Naive thymus-derived CD8-positive, alpha-beta T cell (primary cell): ENCODE data around the gene SYT11. TPM values are rescaled to one million over a fixed set of nuclear protein-coding genes. Genes with fewer than 3 reads are reported as not detected.

Source experiments
- ATAC-seq, 2 donors: fragments of 150-1000 bp; cut with Tn5 transposase in 1 of 2; sonication (Bioruptor Pico), chemical (Tn5 transposase) in 1 of 2; 1 replicate in 1 of 2; 2 replicates in 1 of 2; pipeline ENCODE4 v1.10.0; 2021; ENCODE audit warnings: mild to moderate bottlenecking in 2 of 2, moderate library complexity in 2 of 2
- POLR2A ChIA-PET: fragments of 350-600 bp; sonication (Branson Sonifier 250); formaldehyde crosslinking; loops from one replicate; lab custom pipeline; 2021; ENCODE audit warnings: antibody characterized with exemption; lab: Charles Lee
- DNase-seq, 10 donors: peaks; one replicate each; pipeline versions ENCODE4 v3.0.0 to v3.0.0-alpha.2; 2020 to 2022
- H3K27ac Mint-ChIP-seq, 10 donors: one replicate each; pipeline ENCODE4 v1.8.0; 2020 to 2022; ENCODE audit warnings: mild to moderate bottlenecking in 10 of 10, mixed read lengths in 10 of 10, moderate library complexity in 4 of 10, inconsistent platforms in 1 of 10
- H3K27me3 Mint-ChIP-seq, 5 donors: one replicate each; pipeline ENCODE4 v1.8.0; 2021 to 2022; ENCODE audit warnings: mixed read lengths in 5 of 5
- H3K36me3 Mint-ChIP-seq, 3 donors: one replicate each; pipeline ENCODE4 v1.8.0; 2020 to 2022; ENCODE audit warnings: mixed read lengths in 3 of 3, mild to moderate bottlenecking in 2 of 3, inconsistent platforms in 1 of 3
- H3K4me1 Mint-ChIP-seq, 4 donors: one replicate each; pipeline ENCODE4 v1.8.0; 2021 to 2022; ENCODE audit warnings: mixed read lengths in 4 of 4
- H3K4me3 Mint-ChIP-seq, 10 donors: one replicate each; pipeline ENCODE4 v1.8.0; 2020 to 2022; ENCODE audit warnings: mild to moderate bottlenecking in 10 of 10, mixed read lengths in 10 of 10, moderate library complexity in 6 of 10, inconsistent platforms in 1 of 10
- H3K9me3 Mint-ChIP-seq, 9 donors: one replicate each; pipeline ENCODE4 v1.8.0; 2020 to 2022; ENCODE audit warnings: mixed read lengths in 9 of 9, mild to moderate bottlenecking in 3 of 9, inconsistent platforms in 1 of 9, moderate library complexity in 1 of 9
- polyA plus RNA-seq, 3 donors: library from polyadenylated mRNA; unstranded; fragments of 300-500 nt; fragmentation: Illumina TruSeq; gene quantifications; one replicate each; pipeline ENCODE4 v1.2.3, GENCODE V29; 2021
- total RNA-seq, 8 experiments: library from RNA in 2 of 8; stranded (reverse) in 2 of 8; gene quantifications; one replicate each; pipeline ENCODE4 v1.2.3 and lab custom pipeline; 2021 to 2026

The SYT11 gene
- total and polyA plus RNA-seq, 5 experiments from 2014 or later, result 3.1 to 10.4 (median 4.1) TPM

- POLR2A ChIA-PET, result no interaction called here
- Mint-ChIP-seq H3K27me3 (peaks cover 0 to 3% (median 1%) of the 10 kb centered on the region in 5 donors), H3K27ac (no peak overlapping the region), H3K4me3 (no peak overlapping the region), H3K36me3 (no peaks in the 10 kb centered on the region), H3K4me1 (peaks cover 2 to 12% (median 11%) of the 10 kb centered on the region in 4 donors), H3K9me3 (no peaks in the 10 kb centered on the region)
- DNase-seq (no peak), ATAC-seq (no peak)
These were observed 5.0 kb downstream of the SYT11 start for GRCh38 chr1:155864393-155864792.

DNA sequence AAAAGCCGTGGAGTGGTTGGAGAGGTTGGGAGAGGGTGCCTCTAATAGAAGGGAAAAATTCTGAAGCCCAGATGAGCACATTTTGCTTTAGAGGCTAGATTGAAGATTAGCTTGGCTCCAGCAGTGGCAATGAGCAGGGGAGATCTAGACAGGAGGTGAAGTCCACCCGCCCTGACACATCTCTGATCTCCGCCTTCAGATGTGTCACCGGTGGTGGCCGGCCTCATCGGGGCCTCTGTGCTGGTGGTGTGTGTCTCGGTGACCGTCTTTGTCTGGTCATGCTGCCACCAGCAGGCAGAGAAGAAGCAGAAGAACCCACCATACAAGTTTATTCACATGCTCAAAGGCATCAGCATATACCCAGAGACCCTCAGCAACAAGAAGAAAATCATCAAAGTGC is 8.4 kb downstream of the SYT11 start:
- Mint-ChIP-seq H3K4me1 (no peaks in the 10 kb centered on the region), H3K27me3 (no peaks in the 10 kb centered on the region), H3K4me3 (no peak overlapping the region), H3K9me3 (no peaks in the 10 kb centered on the region), H3K36me3 (no peaks in the 10 kb centered on the region), H3K27ac (no peak overlapping the region)
- ATAC-seq (no peak), DNase-seq (no peak)
- POLR2A ChIA-PET, result no interaction called here

DNA sequence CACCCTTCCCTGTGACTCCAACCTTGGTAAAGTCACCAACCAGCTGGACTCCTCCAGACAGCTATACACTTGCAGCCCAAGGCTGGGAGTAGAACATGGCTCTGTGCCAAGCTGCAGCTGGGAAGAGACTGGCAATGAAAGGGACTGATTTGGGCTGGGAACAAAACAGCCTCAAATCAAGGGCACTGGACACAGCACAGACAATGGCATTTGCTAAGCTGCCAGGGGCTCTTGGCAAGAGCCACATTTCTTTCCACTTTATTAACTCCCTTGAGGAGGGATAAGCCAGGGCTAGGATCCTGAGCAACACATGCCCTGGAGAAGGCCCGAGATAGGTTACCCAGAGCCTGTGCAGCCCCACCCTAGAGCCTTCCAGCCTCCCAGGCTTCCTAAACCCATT is 12.0 kb downstream of the SYT11 start:
- no peak overlapping the region for H3K4me3 Mint-ChIP-seq
- no peaks in the 10 kb centered on the region for H3K9me3 Mint-ChIP-seq
- POLR2A ChIA-PET, result interaction anchor here (2.1 kb wide), 1 partner anchor 12 kb away, joined by 6 read pairs; the partner anchor contains the start of gene SYT11
- no peak for DNase-seq
- no peak overlapping the region for H3K27ac Mint-ChIP-seq
- no peaks in the 10 kb centered on the region for H3K27me3 Mint-ChIP-seq
- H3K4me1 Mint-ChIP-seq, result no peaks in the 10 kb centered on the region
- H3K36me3 Mint-ChIP-seq, result no peaks in the 10 kb centered on the region
- ATAC-seq, result no peak

DNA sequence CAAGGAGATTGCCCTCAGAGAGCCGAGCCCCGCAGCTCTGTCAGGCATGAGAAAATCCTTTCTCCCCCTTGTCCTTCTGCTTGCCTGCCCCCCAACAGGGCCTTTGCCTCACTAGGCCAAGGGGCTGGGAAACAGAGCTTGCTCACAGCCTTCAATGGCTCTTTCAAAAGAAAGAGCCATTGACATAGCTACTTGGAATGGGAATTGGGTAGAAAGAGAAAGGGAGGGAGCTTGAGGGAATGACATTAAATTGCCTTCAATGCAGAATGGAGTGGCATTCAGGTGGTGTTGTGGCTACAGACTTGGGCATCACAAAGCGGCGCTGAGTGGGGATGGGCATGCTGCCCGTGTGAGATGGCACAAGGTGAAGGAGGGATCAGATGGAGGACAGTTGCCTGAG is 13.2 kb downstream of the SYT11 start:
- ATAC-seq, result no peak
- Mint-ChIP-seq H3K27me3 (no peaks in the 10 kb centered on the region), H3K27ac (peak overlapping the region in 1 of 10 donors; percentile 64), H3K9me3 (no peaks in the 10 kb centered on the region), H3K36me3 (no peaks in the 10 kb centered on the region), H3K4me3 (no peak overlapping the region), H3K4me1 (no peaks in the 10 kb centered on the region)
- DNase-seq, result no peak
- POLR2A ChIA-PET, result interaction anchor here (2.1 kb wide), 1 partner anchor 13 kb away, joined by 6 read pairs; the partner anchor contains the start of gene SYT11

GRCh38 chr1:155873860-155874259 is 14.5 kb downstream of the SYT11 start:
- POLR2A ChIA-PET, result interaction anchor here (0.6 kb wide), 2 partner anchors 20 to 29 kb away, joined by 3 to 7 read pairs; no protein-coding TSS in a partner anchor
- Mint-ChIP-seq H3K9me3 (no peaks in the 10 kb centered on the region), H3K27ac (no peak overlapping the region), H3K36me3 (no peaks in the 10 kb centered on the region), H3K27me3 (no peaks in the 10 kb centered on the region), H3K4me1 (no peaks in the 10 kb centered on the region), H3K4me3 (no peak overlapping the region)
- no peak for ATAC-seq
- no peak for DNase-seq

- Mint-ChIP-seq H3K4me1 (peaks cover 0 to 2% (median 0%) of the 10 kb centered on the region in 4 donors), H3K4me3 (no peak overlapping the region), H3K27ac (peak overlapping the region in 1 of 10 donors; percentile 36), H3K9me3 (no peaks in the 10 kb centered on the region), H3K36me3 (no peaks in the 10 kb centered on the region), H3K27me3 (no peaks in the 10 kb centered on the region)
- ATAC-seq, result no peak
- POLR2A ChIA-PET, result no interaction called here
- DNase-seq, result no peak
These were observed 18.6 kb downstream of the SYT11 start for GRCh38 chr1:155877945-155878344.

DNA sequence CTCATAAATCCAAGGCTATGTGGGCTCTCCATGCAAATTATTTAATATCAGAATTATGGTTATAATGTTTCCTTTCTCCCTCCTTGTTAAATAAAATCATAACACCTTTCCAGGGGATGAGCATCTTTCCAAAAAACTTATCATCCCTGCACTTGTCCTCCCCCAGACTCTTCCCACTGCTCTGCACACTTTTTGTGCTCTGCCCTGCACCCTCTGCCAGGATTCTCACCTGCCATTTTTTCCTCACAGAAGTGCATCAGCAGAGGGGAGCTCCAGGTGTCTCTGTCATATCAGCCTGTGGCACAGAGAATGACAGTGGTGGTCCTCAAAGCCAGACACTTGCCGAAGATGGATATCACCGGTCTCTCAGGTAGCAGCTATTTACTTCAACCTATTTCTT is 20.9 kb downstream of the SYT11 start:
- Mint-ChIP-seq H3K27ac (no peak overlapping the region), H3K9me3 (no peaks in the 10 kb centered on the region), H3K27me3 (no peaks in the 10 kb centered on the region), H3K36me3 (no peaks in the 10 kb centered on the region), H3K4me1 (peaks cover 0 to 2% (median 0%) of the 10 kb centered on the region in 4 donors), H3K4me3 (no peak overlapping the region)
- POLR2A ChIA-PET, result interaction anchor here (0.6 kb wide), 1 partner anchor 51 kb away, joined by 7 read pairs; no protein-coding TSS in a partner anchor
- ATAC-seq, result no peak
- DNase-seq, result no peak

GRCh38 chr1:155880950-155881349 is 21.6 kb downstream of the SYT11 start:
- ATAC-seq, result no peak
- Mint-ChIP-seq H3K9me3 (no peaks in the 10 kb centered on the region), H3K4me1 (peaks cover 0 to 2% (median 0%) of the 10 kb centered on the region in 4 donors), H3K27me3 (no peaks in the 10 kb centered on the region), H3K36me3 (no peaks in the 10 kb centered on the region), H3K27ac (no peak overlapping the region), H3K4me3 (no peak overlapping the region)
- DNase-seq, result no peak
- POLR2A ChIA-PET, result interaction anchor here (0.6 kb wide), 1 partner anchor 50 kb away, joined by 7 read pairs; no protein-coding TSS in a partner anchor

- DNase-seq, result no peak
- POLR2A ChIA-PET, result no interaction called here
- Mint-ChIP-seq H3K27ac (no peak overlapping the region), H3K9me3 (no peaks in the 10 kb centered on the region), H3K4me3 (no peak overlapping the region), H3K4me1 (peaks cover 0 to 2% (median 0%) of the 10 kb centered on the region in 4 donors), H3K36me3 (no peaks in the 10 kb centered on the region), H3K27me3 (no peaks in the 10 kb centered on the region)
- no peak for ATAC-seq
These were observed 22.9 kb downstream of the SYT11 start for GRCh38 chr1:155882235-155882634.

- H3K4me3 Mint-ChIP-seq, result no peak overlapping the region
- DNase-seq, result no peak
- H3K36me3 Mint-ChIP-seq, result no peaks in the 10 kb centered on the region
- POLR2A ChIA-PET, result no interaction called here
- no peak overlapping the region for H3K27ac Mint-ChIP-seq
- H3K9me3 Mint-ChIP-seq, result no peaks in the 10 kb centered on the region
- no peaks in the 10 kb centered on the region for H3K27me3 Mint-ChIP-seq
- no peak for ATAC-seq
- peaks cover 0 to 2% (median 0%) of the 10 kb centered on the region in 4 donors for H3K4me1 Mint-ChIP-seq
These were observed 23.4 kb downstream of the SYT11 start for GRCh38 chr1:155882766-155883165.

- Mint-ChIP-seq H3K4me3 (no peak overlapping the region), H3K27ac (peak overlapping the region in 1 of 10 donors; percentile 49), H3K36me3 (no peaks in the 10 kb centered on the region), H3K27me3 (no peaks in the 10 kb centered on the region), H3K4me1 (peaks cover 0 to 2% (median 0%) of the 10 kb centered on the region in 4 donors), H3K9me3 (no peaks in the 10 kb centered on the region)
- DNase-seq (no peak), ATAC-seq (no peak)
- POLR2A ChIA-PET, result no interaction called here
These were observed 24.9 kb downstream of the SYT11 start for GRCh38 chr1:155884031-155884960.

GRCh38 chr1:155884982-155885381 is 25.6 kb downstream of the SYT11 start:
- Mint-ChIP-seq H3K4me1 (peaks cover 0 to 2% (median 0%) of the 10 kb centered on the region in 4 donors), H3K27ac (no peak overlapping the region), H3K36me3 (no peaks in the 10 kb centered on the region), H3K4me3 (no peak overlapping the region), H3K9me3 (no peaks in the 10 kb centered on the region), H3K27me3 (no peaks in the 10 kb centered on the region)
- ATAC-seq, result no peak
- POLR2A ChIA-PET, result no interaction called here
- DNase-seq, result no peak

DNA sequence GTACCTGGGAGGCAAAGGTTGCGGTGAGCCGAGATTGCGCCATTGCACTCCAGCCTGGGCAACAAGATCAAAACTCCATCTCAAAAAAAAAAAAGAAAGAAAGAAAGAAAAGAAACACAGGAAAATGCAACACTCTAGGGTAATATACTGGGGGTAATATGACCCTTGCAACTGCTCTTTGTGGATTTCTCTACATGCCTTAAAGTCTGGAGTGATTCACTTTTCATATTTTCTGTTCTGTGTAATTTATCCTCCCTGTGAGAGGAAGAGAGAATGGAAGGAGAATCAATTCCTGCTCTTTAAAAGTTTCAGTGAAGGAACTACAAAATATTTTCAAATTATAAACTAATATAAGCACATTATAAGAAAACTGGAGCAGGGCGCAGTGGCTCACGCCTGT is 29.1 kb downstream of the SYT11 start:
- POLR2A ChIA-PET, result no interaction called here
- peaks cover 6 to 8% (median 8%) of the 10 kb centered on the region in 4 donors for H3K4me1 Mint-ChIP-seq
- DNase-seq, result no peak
- no peaks in the 10 kb centered on the region for H3K27me3 Mint-ChIP-seq
- no peak overlapping the region for H3K4me3 Mint-ChIP-seq
- no peak for ATAC-seq
- H3K27ac Mint-ChIP-seq, result no peak overlapping the region
- H3K36me3 Mint-ChIP-seq, result no peaks in the 10 kb centered on the region
- no peaks in the 10 kb centered on the region for H3K9me3 Mint-ChIP-seq
